NK-92 treated with Interleukin-12 subunit alpha and Interleukin-12 subunit beta, amount 100 ng/mL, for 24 hours (cell line): Measurements from ENCODE around the gene SERPINA4.
"Not testable (repeated sequence)": the region's sequence is repeated elsewhere in the genome, so short reads cannot be mapped to it uniquely, and the experiment has no call there.

ENCODE experiments used
- DNase-seq: peaks from one replicate; lab custom pipeline; 2025; lab: John Stamatoyannopoulos, UW

Gene SERPINA4

GRCh38 chr14:94592457-94592856, 31.2 kb downstream of the SERPINA4 start:
- no peak for DNase-seq

GRCh38 chr14:94593376-94593748, 32.1 kb downstream of the SERPINA4 start:
- DNase-seq: no peak

GRCh38 chr14:94593749-94594431, 32.6 kb downstream of the SERPINA4 start:
- no peak for DNase-seq

GRCh38 chr14:94594441-94594840, 33.2 kb downstream of the SERPINA4 start:
- DNase-seq: no peak

- DNase-seq: no peak
Observed at GRCh38 chr14:94595912-94596311, 34.7 kb downstream of the SERPINA4 start.

DNA sequence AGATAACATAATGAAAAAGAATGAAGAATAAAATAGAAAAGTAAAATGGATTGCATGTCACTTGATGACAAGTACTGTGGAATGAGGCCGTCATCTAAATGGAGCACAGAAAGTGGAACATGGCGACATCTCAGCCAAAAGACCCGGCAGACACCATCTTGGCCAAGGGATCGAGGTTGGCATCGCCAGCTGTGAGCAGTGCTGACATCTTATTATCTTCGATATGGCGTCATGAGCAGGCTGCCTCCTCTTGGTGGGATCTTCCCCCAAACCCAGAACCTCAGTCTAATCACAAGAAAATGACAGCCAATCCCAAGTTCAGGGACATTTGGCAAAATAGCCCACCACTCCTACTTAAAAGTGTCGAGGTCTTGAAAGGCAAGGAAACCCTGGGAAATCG, 35.1 kb downstream of the SERPINA4 start:
- no peak for DNase-seq

DNA sequence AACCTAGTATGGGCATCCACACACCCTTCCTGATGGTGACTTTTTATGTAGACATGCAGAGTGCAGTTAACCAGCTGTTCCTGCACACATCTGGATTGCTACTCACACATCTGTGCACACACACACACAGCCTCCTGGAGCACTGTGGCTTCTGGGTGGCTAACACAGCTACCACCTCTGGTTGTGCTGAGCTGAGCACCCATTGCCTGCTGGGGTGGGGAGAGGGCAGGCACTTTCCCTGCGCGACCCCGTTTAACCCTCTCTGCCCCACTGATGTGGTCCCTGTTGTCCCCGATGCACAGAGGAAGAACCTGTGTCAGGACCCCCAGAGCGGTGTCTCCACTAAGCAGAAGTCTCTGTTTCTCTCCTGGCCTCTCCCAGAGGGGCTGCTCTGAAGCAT, 36.5 kb downstream of the SERPINA4 start:
- DNase-seq: no peak

DNA sequence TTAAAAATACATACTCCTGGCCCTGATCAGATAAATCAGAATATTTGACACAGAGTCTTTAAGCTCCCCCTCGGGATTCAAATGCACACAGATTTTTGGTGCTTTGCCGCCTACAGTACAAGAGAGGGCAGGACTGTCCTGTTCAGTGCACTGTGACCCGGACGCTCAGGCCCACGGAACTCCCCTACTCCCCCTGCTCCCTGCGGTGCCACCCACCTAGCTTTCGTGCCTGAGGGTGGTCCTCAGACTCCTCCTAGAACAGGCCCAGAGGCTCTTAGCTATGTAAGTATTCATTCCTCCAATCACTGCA, 37.2 kb downstream of the SERPINA4 start:
- DNase-seq: no peak

DNA sequence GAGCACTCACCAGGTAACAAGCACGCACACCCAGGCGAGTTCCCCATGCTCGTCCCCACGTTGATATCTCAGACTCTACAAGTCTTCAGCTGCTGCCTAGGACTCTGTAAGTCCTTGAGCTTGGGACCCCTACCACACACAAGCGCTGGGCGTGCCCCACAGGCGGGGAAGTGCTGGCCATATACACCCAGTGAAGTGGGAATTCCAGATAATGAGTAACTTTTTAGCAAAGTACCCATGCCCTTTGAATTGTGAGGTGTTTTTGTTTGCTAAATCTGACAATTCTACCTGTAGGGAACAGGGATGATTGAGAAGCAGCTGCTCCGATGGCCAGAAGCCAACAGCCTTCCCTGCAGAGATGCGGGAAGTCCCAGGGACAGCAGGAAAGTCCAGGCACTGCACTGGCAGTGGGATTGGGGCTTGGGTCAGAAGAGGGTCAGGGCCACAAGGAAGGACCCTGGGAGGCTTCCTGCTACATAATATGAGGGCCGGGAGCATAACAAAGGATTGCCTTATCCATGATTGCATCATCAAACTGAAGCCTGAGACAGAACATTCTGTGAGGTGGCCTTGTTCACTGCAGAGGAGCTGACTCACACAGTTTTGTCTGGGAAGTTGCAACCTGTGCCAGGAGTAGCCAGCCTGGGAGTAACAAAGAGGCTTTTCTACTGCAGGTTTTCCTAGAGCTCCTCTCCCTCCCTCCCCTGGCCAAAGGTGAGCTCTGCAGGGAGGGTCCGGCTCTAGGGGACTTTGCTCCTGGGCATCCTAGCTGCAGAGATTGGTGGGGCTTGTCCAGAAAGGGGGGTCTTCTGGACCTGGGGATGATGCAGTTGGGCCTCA, 37.8 kb downstream of the SERPINA4 start:
- no peak for DNase-seq

DNA sequence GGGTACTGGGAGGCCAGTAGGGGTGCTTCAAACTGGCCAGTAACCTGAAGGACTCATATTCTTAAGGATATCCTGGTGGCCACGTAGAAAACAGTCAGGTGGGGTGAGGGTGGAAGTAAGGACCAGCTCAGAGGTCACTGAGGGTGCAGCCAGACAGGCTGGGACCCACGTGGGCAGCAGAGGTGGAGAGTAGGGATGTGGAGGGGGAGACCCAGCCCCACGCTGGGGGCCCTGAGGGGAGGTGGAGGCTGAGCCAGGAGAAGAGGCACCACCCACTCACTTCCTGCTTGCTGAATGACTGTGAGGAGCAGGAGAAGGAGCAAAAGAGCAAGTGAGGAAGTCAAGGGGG, 38.4 kb downstream of the SERPINA4 start:
- DNase-seq: no peak

DNA sequence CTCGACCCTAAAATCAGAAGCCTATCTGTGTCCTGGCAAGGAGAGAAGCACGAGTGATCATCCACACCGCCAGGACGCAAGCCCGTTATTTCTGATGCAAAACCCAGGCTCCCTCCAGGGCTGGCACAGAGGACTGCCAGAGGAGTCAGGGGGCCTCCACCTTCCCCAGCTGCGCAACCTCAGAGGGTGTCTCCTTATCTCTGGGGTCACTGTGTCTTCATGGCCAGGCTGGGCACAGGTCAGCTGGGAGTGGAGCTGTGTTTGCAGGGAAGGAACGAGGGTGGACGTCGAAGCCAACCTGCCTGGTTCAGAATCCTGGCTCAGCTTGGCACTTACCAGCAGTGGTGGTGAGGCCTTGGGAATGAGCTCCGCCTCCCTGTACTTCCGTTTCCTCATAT, 38.9 kb downstream of the SERPINA4 start:
- DNase-seq: no peak

- no peak for DNase-seq
Observed at GRCh38 chr14:94601884-94602391, 40.7 kb downstream of the SERPINA4 start.

DNA sequence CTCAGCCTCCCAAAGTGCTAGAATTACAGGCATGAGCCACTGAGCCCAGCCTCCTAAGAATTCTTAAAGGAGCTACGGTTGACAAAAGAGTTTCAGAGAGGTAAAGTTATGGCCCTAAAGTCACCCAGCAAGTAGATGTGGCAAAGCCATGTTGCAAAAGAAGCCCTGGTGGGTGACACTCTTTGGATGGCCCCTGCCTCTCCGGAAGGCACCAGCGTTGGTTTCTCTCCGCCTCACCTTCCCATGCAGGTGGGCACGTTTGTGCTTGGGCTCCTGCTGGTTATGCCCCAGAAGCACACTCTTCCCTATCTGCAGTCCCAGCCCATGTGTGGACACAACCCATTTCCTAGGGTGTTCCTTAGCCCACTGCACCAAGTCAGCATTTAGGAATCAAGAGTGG, 41.5 kb downstream of the SERPINA4 start:
- no peak for DNase-seq

- no peak for DNase-seq
Observed at GRCh38 chr14:94605361-94605760, 44.1 kb downstream of the SERPINA4 start.

- not testable (repeated sequence) for DNase-seq
Observed at GRCh38 chr14:94608966-94609365, 47.7 kb downstream of the SERPINA4 start.

- DNase-seq: no peak
Observed at GRCh38 chr14:94611179-94611578, 49.9 kb downstream of the SERPINA4 start.

GRCh38 chr14:94612174-94612573, 50.9 kb downstream of the SERPINA4 start, which contains the start of gene SERPINA3:
TSS of gene SERPINA3 (plus strand) at chr14:94612391. CDS start at chr14:94614442, 2,051 bp downstream.
- DNase-seq: no peak

DNA sequence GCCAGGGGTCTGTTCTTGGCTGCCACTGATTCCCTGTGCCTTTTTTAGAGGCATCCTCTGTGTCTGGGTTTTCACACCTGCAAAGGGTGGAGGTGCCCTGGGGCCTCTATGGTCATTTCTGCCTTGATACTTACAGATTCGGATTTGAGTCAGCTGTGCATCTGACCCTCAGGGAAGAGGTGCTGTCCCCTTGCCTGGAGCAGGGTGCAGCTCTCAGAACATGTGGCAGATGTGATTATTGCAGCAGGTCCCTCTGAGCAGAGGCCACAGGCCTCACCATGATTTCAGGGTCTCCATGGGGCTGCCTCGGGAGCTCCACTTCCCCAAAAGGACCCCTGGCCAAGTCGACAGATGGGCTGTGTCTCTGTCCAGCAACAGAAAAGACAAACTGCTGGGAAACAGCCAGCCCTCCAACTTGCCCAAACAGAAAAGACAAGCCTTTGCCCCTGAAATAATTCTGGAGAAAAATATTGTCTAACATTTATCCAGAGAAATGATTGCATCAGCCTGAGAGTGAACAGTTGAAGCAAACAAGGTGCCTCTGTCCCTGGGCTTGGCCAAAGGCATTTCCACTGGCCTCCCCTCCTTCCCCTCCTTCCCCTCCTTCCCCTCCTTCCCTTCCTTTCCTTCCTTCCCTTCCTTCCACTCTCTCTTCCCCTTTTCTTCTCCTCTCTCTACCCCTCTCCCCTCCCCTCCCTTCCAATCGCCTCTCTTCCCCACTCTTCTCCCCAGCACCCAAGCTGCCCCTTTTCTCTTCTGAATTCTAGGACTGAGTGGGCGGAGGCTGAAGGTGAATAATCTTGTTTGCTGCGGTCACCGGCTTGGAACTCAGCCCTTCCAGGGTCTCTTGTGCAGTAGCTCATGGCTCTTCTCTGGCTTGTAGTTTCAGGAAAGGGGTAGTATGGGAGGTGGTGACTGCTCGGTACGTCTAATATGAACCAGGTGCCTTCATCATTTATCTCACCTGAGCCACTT, 51.6 kb downstream of the SERPINA4 start:
- DNase-seq: no peak

DNA sequence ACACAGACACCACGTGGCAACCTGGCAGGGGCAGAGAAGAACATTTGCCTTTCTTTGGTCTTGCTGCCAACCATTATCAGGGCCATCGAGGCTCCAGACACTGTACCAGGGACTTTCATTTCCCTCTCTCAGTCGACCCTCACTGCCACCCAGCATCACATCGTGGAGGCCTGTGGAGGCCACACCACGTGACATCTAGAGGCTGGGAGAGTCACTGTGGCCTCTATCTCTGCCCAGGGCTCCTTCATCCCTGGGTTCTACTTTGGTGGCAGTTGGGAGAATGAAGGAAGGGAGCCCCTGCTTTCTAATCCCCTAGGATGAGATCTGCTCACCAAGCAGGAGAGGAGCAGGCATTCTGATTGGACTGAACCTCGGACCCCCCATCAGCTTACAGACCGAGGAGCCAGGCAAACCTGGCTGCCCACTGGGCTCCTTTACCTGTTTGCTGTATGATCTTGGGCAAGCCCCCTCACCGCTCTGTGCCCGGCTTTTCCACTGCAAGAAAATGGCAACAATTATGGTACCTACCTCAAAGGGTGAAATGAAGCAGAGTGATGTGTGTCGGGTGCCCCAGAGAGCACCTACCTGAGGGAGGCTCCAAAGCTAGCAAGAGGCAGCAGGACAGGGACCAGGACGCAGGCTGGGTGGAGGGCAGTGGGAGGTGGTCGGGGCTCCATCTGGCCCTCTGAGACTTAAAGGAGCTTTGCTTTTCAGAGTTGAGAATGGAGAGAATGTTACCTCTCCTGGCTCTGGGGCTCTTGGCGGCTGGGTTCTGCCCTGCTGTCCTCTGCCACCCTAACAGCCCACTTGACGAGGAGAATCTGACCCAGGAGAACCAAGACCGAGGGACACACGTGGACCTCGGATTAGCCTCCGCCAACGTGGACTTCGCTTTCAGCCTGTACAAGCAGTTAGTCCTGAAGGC, 52.7 kb downstream of the SERPINA4 start:
- DNase-seq: no peak

- no peak for DNase-seq
Observed at GRCh38 chr14:94614802-94615201, 53.6 kb downstream of the SERPINA4 start.

- DNase-seq: no peak
Observed at GRCh38 chr14:94615254-94615653, 54.0 kb downstream of the SERPINA4 start.
